Measurements from ENCODE around the gene ASPN. TPM values are rescaled to one million over a fixed set of nuclear protein-coding genes. Genes with fewer than 3 reads are reported as not detected.

ASPN gene
- total RNA-seq, 2 experiments from 2014 or later = not detected

GRCh38 chr9:92508018-92508820 lies 25.9 kb upstream of the ASPN start:
- H3K4me3 ChIP-seq (ENCODE audit: low read length) = no peak overlapping the region
- H3K27me3 Mint-ChIP-seq = no peaks in the 10 kb centered on the region
- ChIA-PET POLR2A (no interaction called here), CTCF (no interaction called here)
- H3K9me3 ChIP-seq (ENCODE audit: control insufficient read depth in 1 of 2, insufficient read depth in 1 of 2, low read length in 2 of 2) = no peaks in the 10 kb centered on the region
- no peak overlapping the region for H3K27ac ChIP-seq (ENCODE audit: low read depth in 1 of 2, low read length in 2 of 2)
- intact Hi-C loops (cut with DNase I, micrococcal nuclease) = no loop called here
- ATAC-seq (ENCODE audit: poor library complexity) (no peak), DNase-seq (no peak)
- H3K36me3 ChIP-seq (ENCODE audit: insufficient read depth, low read length) = no peaks in the 10 kb centered on the region
- no peaks in the 10 kb centered on the region for H3K9me3 Mint-ChIP-seq
- H3K36me3 Mint-ChIP-seq (ENCODE audit: low read depth) = no peaks in the 10 kb centered on the region
- no peaks in the 10 kb centered on the region for H3K4me1 ChIP-seq (ENCODE audit: insufficient read depth, low read length)
- H3K27me3 ChIP-seq (ENCODE audit: control insufficient read depth in 1 of 2, insufficient read depth in 2 of 2, low read length in 2 of 2) = no peaks in the 10 kb centered on the region
- no peaks in the 10 kb centered on the region for H3K4me1 Mint-ChIP-seq (ENCODE audit: low read depth)
- H3K4me3 Mint-ChIP-seq = no peak overlapping the region
- no peak overlapping the region for H3K27ac Mint-ChIP-seq
- no peak for TF ChIP-seq CTCF (IDR thresholded peaks at IDR 0.05)

- Mint-ChIP-seq H3K9me3 (no peaks in the 10 kb centered on the region), H3K36me3 (ENCODE audit: low read depth) (no peaks in the 10 kb centered on the region), H3K4me3 (no peak overlapping the region), H3K4me1 (ENCODE audit: low read depth) (no peaks in the 10 kb centered on the region), H3K27ac (no peak overlapping the region), H3K27me3 (no peaks in the 10 kb centered on the region)
- Histone ChIP-seq H3K4me3 (ENCODE audit: low read length) (no peak overlapping the region), H3K9me3 (ENCODE audit: control insufficient read depth in 1 of 2, insufficient read depth in 1 of 2, low read length in 2 of 2) (no peaks in the 10 kb centered on the region), H3K27me3 (ENCODE audit: control insufficient read depth in 1 of 2, insufficient read depth in 2 of 2, low read length in 2 of 2) (no peaks in the 10 kb centered on the region), H3K27ac (ENCODE audit: low read depth in 1 of 2, low read length in 2 of 2) (no peak overlapping the region), H3K36me3 (ENCODE audit: insufficient read depth, low read length) (no peaks in the 10 kb centered on the region), H3K4me1 (ENCODE audit: insufficient read depth, low read length) (no peaks in the 10 kb centered on the region)
- no peak for ATAC-seq (ENCODE audit: poor library complexity)
- intact Hi-C loops (cut with DNase I, micrococcal nuclease) = no loop called here
- no peak for TF ChIP-seq CTCF (IDR thresholded peaks at IDR 0.05)
- CTCF ChIA-PET = no interaction called here
- DNase-seq = no peak
- POLR2A ChIA-PET = no interaction called here
Observed at GRCh38 chr9:92507496-92507895, 25.2 kb upstream of the ASPN start.

GRCh38 chr9:92507005-92507404 lies 24.7 kb upstream of the ASPN start:
- POLR2A ChIA-PET = no interaction called here
- no peak overlapping the region for H3K27ac Mint-ChIP-seq
- Histone ChIP-seq H3K4me1 (ENCODE audit: insufficient read depth, low read length) (no peaks in the 10 kb centered on the region), H3K36me3 (ENCODE audit: insufficient read depth, low read length) (no peaks in the 10 kb centered on the region), H3K27ac (ENCODE audit: low read depth in 1 of 2, low read length in 2 of 2) (no peak overlapping the region), H3K27me3 (ENCODE audit: control insufficient read depth in 1 of 2, insufficient read depth in 2 of 2, low read length in 2 of 2) (no peaks in the 10 kb centered on the region), H3K9me3 (ENCODE audit: control insufficient read depth in 1 of 2, insufficient read depth in 1 of 2, low read length in 2 of 2) (no peaks in the 10 kb centered on the region), H3K4me3 (ENCODE audit: low read length) (no peak overlapping the region)
- H3K9me3 Mint-ChIP-seq = no peaks in the 10 kb centered on the region
- H3K27me3 Mint-ChIP-seq = no peaks in the 10 kb centered on the region
- CTCF ChIA-PET = no interaction called here
- ATAC-seq (ENCODE audit: poor library complexity) (no peak), DNase-seq (no peak)
- H3K4me3 Mint-ChIP-seq = no peak overlapping the region
- no peaks in the 10 kb centered on the region for H3K36me3 Mint-ChIP-seq (ENCODE audit: low read depth)
- intact Hi-C loops (cut with DNase I, micrococcal nuclease) = no loop called here
- TF ChIP-seq CTCF (IDR thresholded peaks at IDR 0.05) = no peak
- no peaks in the 10 kb centered on the region for H3K4me1 Mint-ChIP-seq (ENCODE audit: low read depth)

Data from CD4-positive, alpha-beta T cell (primary cell).